ENCODE data around the gene SNX8.

- TF ChIP-seq SIN3A (IDR thresholded peaks at IDR 0.05; ENCODE audit: borderline replicate concordance in 2 of 2, control insufficient read depth in 1 of 2, low read depth in 2 of 2, low read length in 2 of 2), result no peak
- TF ChIP-seq CTCF (IDR thresholded peaks at IDR 0.05 in 2 of 3, conservative IDR thresholded peaks at IDR 0.05 in 1 of 3; ENCODE audit: insufficient read depth in 2 of 3, low read depth in 1 of 3, low read length in 3 of 3), result no peak
- no peak for TF ChIP-seq ZNF133 (CRISPR knock-in tag; IDR thresholded peaks at IDR 0.05)
- no peak for TF ChIP-seq NR2C2 (CRISPR knock-in tag; IDR thresholded peaks at IDR 0.05)
- no peak for TF ChIP-seq NR2C2 (tag; IDR thresholded peaks at IDR 0.05)
- no peak for TF ChIP-seq KLF1 (tag; IDR thresholded peaks at IDR 0.05)
- TF ChIP-seq ZNF232 (CRISPR knock-in tag; IDR thresholded peaks at IDR 0.05), result no peak
- no peak for TF ChIP-seq NFYB (IDR thresholded peaks at IDR 0.05; ENCODE audit: extremely low read depth, insufficient read length)
- TF ChIP-seq KLF13 (tag; IDR thresholded peaks at IDR 0.05; ENCODE audit: borderline replicate concordance, low read depth), result no peak
- TF ChIP-seq ZNF277 (CRISPR knock-in tag; IDR thresholded peaks at IDR 0.05; ENCODE audit: borderline replicate concordance), result no peak
- TF ChIP-seq POLR2A (conservative IDR thresholded peaks at IDR 0.05), result no peak
- TF ChIP-seq, protein P1, sequence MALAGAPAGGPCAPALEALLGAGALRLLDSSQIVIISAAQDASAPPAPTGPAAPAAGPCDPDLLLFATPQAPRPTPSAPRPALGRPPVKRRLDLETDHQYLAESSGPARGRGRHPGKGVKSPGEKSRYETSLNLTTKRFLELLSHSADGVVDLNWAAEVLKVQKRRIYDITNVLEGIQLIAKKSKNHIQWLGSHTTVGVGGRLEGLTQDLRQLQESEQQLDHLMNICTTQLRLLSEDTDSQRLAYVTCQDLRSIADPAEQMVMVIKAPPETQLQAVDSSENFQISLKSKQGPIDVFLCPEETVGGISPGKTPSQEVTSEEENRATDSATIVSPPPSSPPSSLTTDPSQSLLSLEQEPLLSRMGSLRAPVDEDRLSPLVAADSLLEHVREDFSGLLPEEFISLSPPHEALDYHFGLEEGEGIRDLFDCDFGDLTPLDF (CRISPR knock-in tag; IDR thresholded peaks at IDR 0.05), result no peak
- no peak for TF ChIP-seq JUND (IDR thresholded peaks at IDR 0.05; ENCODE audit: borderline replicate concordance, low read depth, low read length)
- TF ChIP-seq JUND (tag; IDR thresholded peaks at IDR 0.05; ENCODE audit: borderline replicate concordance, low read depth, low read length), result no peak
- no peak for TF ChIP-seq ZNF121 (CRISPR knock-in tag; conservative IDR thresholded peaks at IDR 0.05)
These were observed 43.7 kb downstream of the SNX8 start for GRCh38 chr7:2270495-2270894.

Data from K562 (cell line).